Measurements from ENCODE around the gene PLA2G4D.

PLA2G4D gene

GRCh38 chr15:42128476-42128875 lies 34.1 kb upstream of the PLA2G4D start:
- DNase-seq (ENCODE audit: low read depth in 3 of 3): no peak

GRCh38 chr15:42123546-42123945 lies 29.2 kb upstream of the PLA2G4D start:
- DNase-seq (ENCODE audit: low read depth in 3 of 3): no peak

GRCh38 chr15:42121682-42122081 lies 27.3 kb upstream of the PLA2G4D start:
- DNase-seq (ENCODE audit: low read depth in 3 of 3): no peak

- DNase-seq (ENCODE audit: low read depth in 3 of 3): no peak
These were observed 26.7 kb upstream of the PLA2G4D start for GRCh38 chr15:42121021-42121420.

GRCh38 chr15:42120285-42120684 lies 25.9 kb upstream of the PLA2G4D start:
- DNase-seq (ENCODE audit: low read depth in 3 of 3): no peak

GRCh38 chr15:42119446-42119760 lies 25.0 kb upstream of the PLA2G4D start:
- DNase-seq (ENCODE audit: low read depth in 3 of 3): no peak

GRCh38 chr15:42118650-42119445 lies 24.5 kb upstream of the PLA2G4D start:
- no peak for DNase-seq (ENCODE audit: low read depth in 3 of 3)

GRCh38 chr15:42111924-42112323 lies 17.6 kb upstream of the PLA2G4D start:
- no peak for DNase-seq (ENCODE audit: low read depth in 3 of 3)

- DNase-seq (ENCODE audit: low read depth in 3 of 3): no peak
These were observed 16.0 kb upstream of the PLA2G4D start for GRCh38 chr15:42110367-42110766.

- DNase-seq (ENCODE audit: low read depth in 3 of 3): no peak
These were observed 14.4 kb upstream of the PLA2G4D start for GRCh38 chr15:42108806-42109205.

- DNase-seq (ENCODE audit: low read depth in 3 of 3): no peak
These were observed 13.8 kb upstream of the PLA2G4D start for GRCh38 chr15:42108189-42108588.

GRCh38 chr15:42107473-42107872 lies 13.1 kb upstream of the PLA2G4D start:
- no peak for DNase-seq (ENCODE audit: low read depth in 3 of 3)

GRCh38 chr15:42106288-42106687 lies 11.9 kb upstream of the PLA2G4D start:
- no peak for DNase-seq (ENCODE audit: low read depth in 3 of 3)

- DNase-seq (ENCODE audit: low read depth in 3 of 3): no peak
These were observed 9.9 kb upstream of the PLA2G4D start for GRCh38 chr15:42104095-42104891.

GRCh38 chr15:42102646-42103235 lies 8.4 kb upstream of the PLA2G4D start:
- DNase-seq (ENCODE audit: low read depth in 3 of 3): no peak

- DNase-seq (ENCODE audit: low read depth in 3 of 3): no peak
These were observed 7.5 kb upstream of the PLA2G4D start for GRCh38 chr15:42101861-42102260.

GRCh38 chr15:42100021-42100800 lies 5.8 kb upstream of the PLA2G4D start:
- no peak for DNase-seq (ENCODE audit: low read depth in 3 of 3)

- no peak for DNase-seq (ENCODE audit: low read depth in 3 of 3)
These were observed 2.7 kb upstream of the PLA2G4D start for GRCh38 chr15:42097018-42097417.

GRCh38 chr15:42093966-42094365 lies 396 bp downstream of the PLA2G4D start:
- no peak for DNase-seq (ENCODE audit: low read depth in 3 of 3)

- no peak for DNase-seq (ENCODE audit: low read depth in 3 of 3)
These were observed 1.7 kb downstream of the PLA2G4D start for GRCh38 chr15:42092398-42093318.

All from stimulated activated CD4-positive, alpha-beta T cell treated with anti-CD3 and anti-CD28 coated beads, TNF-alpha, amount 100 ng/mL, for 4 hours (primary cell).